Stimulated activated effector memory CD8-positive, alpha-beta T cell treated with anti-CD3 and anti-CD28 coated beads, Interleukin-12 subunit alpha, Interleukin-12 subunit beta, amount 100 ng/mL, for 72 hours (primary cell): ENCODE data around the gene MTSS2.
"Not testable (repeated sequence)": the region's sequence is repeated elsewhere in the genome, so short reads cannot be mapped to it uniquely, and the experiment has no call there.

Experiments
- ATAC-seq: fragments of 150-1000 bp; cut with Tn5 transposase; 2 replicates; pipeline ENCODE4 v1.10.0; 2021
- DNase-seq, 2 donors: peaks; one replicate each; pipeline ENCODE4 v3.0.0; 2021 to 2022; ENCODE audit warnings: low spot score in 2 of 2
- H3K27ac Mint-ChIP-seq: one replicate; pipeline ENCODE4 v1.8.0; 2022; ENCODE audit warnings: mild to moderate bottlenecking, mixed read lengths
- H3K36me3 Mint-ChIP-seq: one replicate; pipeline ENCODE4 v1.8.0; 2022; ENCODE audit warnings: mild to moderate bottlenecking, mixed read lengths
- H3K4me1 Mint-ChIP-seq: one replicate; pipeline ENCODE4 v1.8.0; 2022; ENCODE audit warnings: mixed read lengths
- H3K4me3 Mint-ChIP-seq: one replicate; pipeline ENCODE4 v1.8.0; 2022; ENCODE audit warnings: mild to moderate bottlenecking, mixed read lengths
- H3K9me3 Mint-ChIP-seq: one replicate; pipeline ENCODE4 v1.8.0; 2022; ENCODE audit warnings: mixed read lengths

Gene MTSS2

GRCh38 chr16:70676675-70677498 lies 9.0 kb downstream of the MTSS2 start:
- H3K27ac Mint-ChIP-seq: no peak overlapping the region
- no peaks in the 10 kb centered on the region for H3K9me3 Mint-ChIP-seq
- DNase-seq: no peak
- no peak for ATAC-seq
- no peaks in the 10 kb centered on the region for H3K36me3 Mint-ChIP-seq
- H3K4me1 Mint-ChIP-seq: peaks cover 19% of the 10 kb centered on the region
- no peak overlapping the region for H3K4me3 Mint-ChIP-seq

GRCh38 chr16:70675851-70676513 lies 9.9 kb downstream of the MTSS2 start:
- H3K9me3 Mint-ChIP-seq: no peaks in the 10 kb centered on the region
- H3K4me3 Mint-ChIP-seq: no peak overlapping the region
- H3K36me3 Mint-ChIP-seq: no peaks in the 10 kb centered on the region
- DNase-seq (no peak), ATAC-seq (no peak)
- H3K4me1 Mint-ChIP-seq: peaks cover 19% of the 10 kb centered on the region
- H3K27ac Mint-ChIP-seq: no peak overlapping the region

GRCh38 chr16:70674221-70675014 lies 11.4 kb downstream of the MTSS2 start:
- peaks cover 12% of the 10 kb centered on the region for H3K4me1 Mint-ChIP-seq
- no peak overlapping the region for H3K4me3 Mint-ChIP-seq
- DNase-seq (no peak), ATAC-seq (no peak)
- no peak overlapping the region for H3K27ac Mint-ChIP-seq
- H3K36me3 Mint-ChIP-seq: no peaks in the 10 kb centered on the region
- H3K9me3 Mint-ChIP-seq: no peaks in the 10 kb centered on the region

- H3K9me3 Mint-ChIP-seq, H3K27ac Mint-ChIP-seq, DNase-seq, ATAC-seq, H3K4me1 Mint-ChIP-seq, H3K4me3 Mint-ChIP-seq, H3K36me3 Mint-ChIP-seq: not testable (repeated sequence)
Observed at GRCh38 chr16:70670938-70671337, 14.9 kb downstream of the MTSS2 start.

GRCh38 chr16:70670175-70670574 lies 15.7 kb downstream of the MTSS2 start:
- Mint-ChIP-seq H3K4me1 (no peaks in the 10 kb centered on the region), H3K27ac (no peak overlapping the region), H3K9me3 (no peaks in the 10 kb centered on the region), H3K36me3 (no peaks in the 10 kb centered on the region), H3K4me3 (no peak overlapping the region)
- ATAC-seq: no peak
- DNase-seq: no peak

GRCh38 chr16:70665806-70666735 lies 19.8 kb downstream of the MTSS2 start:
- DNase-seq: no peak
- no peak for ATAC-seq
- H3K9me3 Mint-ChIP-seq: no peaks in the 10 kb centered on the region
- no peaks in the 10 kb centered on the region for H3K4me1 Mint-ChIP-seq
- H3K4me3 Mint-ChIP-seq: no peak overlapping the region
- H3K36me3 Mint-ChIP-seq: no peaks in the 10 kb centered on the region
- H3K27ac Mint-ChIP-seq: no peak overlapping the region

- DNase-seq: no peak
- no peak for ATAC-seq
- no peaks in the 10 kb centered on the region for H3K9me3 Mint-ChIP-seq
- no peaks in the 10 kb centered on the region for H3K4me1 Mint-ChIP-seq
- H3K36me3 Mint-ChIP-seq: no peaks in the 10 kb centered on the region
- H3K4me3 Mint-ChIP-seq: no peak overlapping the region
- no peak overlapping the region for H3K27ac Mint-ChIP-seq
Observed at GRCh38 chr16:70665113-70665694, 20.6 kb downstream of the MTSS2 start.

GRCh38 chr16:70664325-70665112 lies 21.3 kb downstream of the MTSS2 start:
- Mint-ChIP-seq H3K4me3 (no peak overlapping the region), H3K36me3 (no peaks in the 10 kb centered on the region), H3K4me1 (no peaks in the 10 kb centered on the region), H3K9me3 (no peaks in the 10 kb centered on the region), H3K27ac (no peak overlapping the region)
- DNase-seq (no peak), ATAC-seq (no peak)

- H3K27ac Mint-ChIP-seq: no peak overlapping the region
- H3K9me3 Mint-ChIP-seq: no peaks in the 10 kb centered on the region
- no peaks in the 10 kb centered on the region for H3K4me1 Mint-ChIP-seq
- ATAC-seq (no peak), DNase-seq (no peak)
- H3K4me3 Mint-ChIP-seq: no peak overlapping the region
- no peaks in the 10 kb centered on the region for H3K36me3 Mint-ChIP-seq
Observed at GRCh38 chr16:70663524-70664324, 22.1 kb downstream of the MTSS2 start.

- H3K9me3 Mint-ChIP-seq: no peaks in the 10 kb centered on the region
- ATAC-seq: no peak
- H3K27ac Mint-ChIP-seq: no peak overlapping the region
- DNase-seq: no peak
- no peaks in the 10 kb centered on the region for H3K36me3 Mint-ChIP-seq
- H3K4me1 Mint-ChIP-seq: no peaks in the 10 kb centered on the region
- H3K4me3 Mint-ChIP-seq: no peak overlapping the region
Observed at GRCh38 chr16:70662991-70663523, 22.8 kb downstream of the MTSS2 start.

- no peak overlapping the region for H3K4me3 Mint-ChIP-seq
- no peak for DNase-seq
- no peaks in the 10 kb centered on the region for H3K36me3 Mint-ChIP-seq
- no peaks in the 10 kb centered on the region for H3K4me1 Mint-ChIP-seq
- ATAC-seq: no peak
- no peaks in the 10 kb centered on the region for H3K9me3 Mint-ChIP-seq
- H3K27ac Mint-ChIP-seq: no peak overlapping the region
Observed at GRCh38 chr16:70661918-70662641, 23.8 kb downstream of the MTSS2 start.

- no peak overlapping the region for H3K27ac Mint-ChIP-seq
- no peaks in the 10 kb centered on the region for H3K9me3 Mint-ChIP-seq
- no peak overlapping the region for H3K4me3 Mint-ChIP-seq
- ATAC-seq: no peak
- H3K36me3 Mint-ChIP-seq: no peaks in the 10 kb centered on the region
- no peaks in the 10 kb centered on the region for H3K4me1 Mint-ChIP-seq
- no peak for DNase-seq
Observed at GRCh38 chr16:70661534-70661917, 24.3 kb downstream of the MTSS2 start.
